DOHH2 (cell line): Measurements from ENCODE around the gene ZNF385D.

Experiments
- H3F3A ChIP-seq: fragments of 200-600 bp; sonication (generic), shearing (Covaris generic); 2 replicates; pipeline ENCODE4 v1.6.0; 2016; ENCODE audit warnings: antibody characterized with exemption, mild to moderate bottlenecking; ENCODE audit not compliant: control insufficient read depth, insufficient read depth
- H3K27ac ChIP-seq: fragments of 200-600 bp; sonication (generic); 2 replicates; pipeline ENCODE4 v1.5.1; 2014; ENCODE audit warnings: low read depth, mild to moderate bottlenecking, low read length, moderate library complexity
- H3K27me3 ChIP-seq: fragments of 200-600 bp; sonication (generic); 2 replicates; pipeline ENCODE4 v1.6.1; 2014; ENCODE audit warnings: mild to moderate bottlenecking, low read length, mixed read lengths; ENCODE audit not compliant: control insufficient read depth
- H3K36me3 ChIP-seq: fragments of 200-600 bp; sonication (generic); 2 replicates; pipeline ENCODE4 v1.6.1; 2014; ENCODE audit warnings: mild to moderate bottlenecking, low read length, moderate library complexity, mixed read lengths; ENCODE audit not compliant: control insufficient read depth
- H3K4me1 ChIP-seq: fragments of 200-600 bp; sonication (generic); 2 replicates; pipeline ENCODE4 v1.6.1; 2014; ENCODE audit warnings: mild to moderate bottlenecking, low read length, mixed read lengths; ENCODE audit not compliant: control insufficient read depth
- H3K4me2 ChIP-seq: fragments of 200-600 bp; sonication (generic); 2 replicates; pipeline ENCODE4 v1.6.0; 2014; ENCODE audit warnings: mild to moderate bottlenecking, low read length, moderate library complexity
- H3K4me3 ChIP-seq: fragments of 200-600 bp; sonication (generic); 2 replicates; pipeline ENCODE4 v1.5.1; 2014; ENCODE audit warnings: mild to moderate bottlenecking, low read length, mixed read lengths
- H3K79me2 ChIP-seq: fragments of 200-600 bp; sonication (generic); 2 replicates; pipeline ENCODE4 v1.6.1; 2014; ENCODE audit warnings: mild to moderate bottlenecking, low read length, mixed read lengths; ENCODE audit not compliant: control insufficient read depth
- H3K9me2 ChIP-seq: fragments of 200-600 bp; sonication (generic); replicated peaks from 2 replicates; pipeline ENCODE4 v1.6.1; 2014; ENCODE audit warnings: mild to moderate bottlenecking, low read length, mixed read lengths; ENCODE audit not compliant: control insufficient read depth
- H3K9me3 ChIP-seq: fragments of 200-600 bp; sonication (generic); 2 replicates; pipeline ENCODE4 v1.6.1; 2014; ENCODE audit warnings: antibody characterized with exemption, low read length, mixed read lengths; ENCODE audit not compliant: control insufficient read depth, insufficient read depth
- H4K20me1 ChIP-seq: fragments of 200-600 bp; sonication (generic); 2 replicates; pipeline ENCODE4 v1.6.0; 2014; ENCODE audit warnings: low read depth, mild to moderate bottlenecking, antibody characterized with exemption, low read length, moderate library complexity; ENCODE audit not compliant: control insufficient read depth, insufficient read depth
- CTCF ChIP-seq: fragments of 200-600 bp; sonication (generic); IDR thresholded peaks from one replicate; pipeline ENCODE4 v1.5.1; 2014; ENCODE audit warnings: antibody characterized with exemption, mild to moderate bottlenecking, low read depth, low read length; ENCODE audit not compliant: poor library complexity, severe bottlenecking
- EZH2phosphoT487 ChIP-seq: fragments of 200-600 bp; sonication (generic); IDR thresholded peaks from 2 replicates; pipeline ENCODE4 v1.6.1; 2017; ENCODE audit warnings: borderline replicate concordance, mild to moderate bottlenecking, antibody characterized with exemption, low read length, moderate library complexity, mixed read lengths

The ZNF385D gene

GRCh38 chr3:21534462-21534861 lies 216.5 kb downstream of the ZNF385D start:
- Histone ChIP-seq H3K27ac (no peak overlapping the region), H3K4me3 (no peak overlapping the region), H3K27me3 (no peaks in the 10 kb centered on the region), H3K36me3 (no peaks in the 10 kb centered on the region), H4K20me1 (no peaks in the 10 kb centered on the region), H3K9me2 (no peaks in the 10 kb centered on the region), H3F3A (no peaks in the 10 kb centered on the region), H3K4me1 (no peaks in the 10 kb centered on the region), H3K9me3 (no peaks in the 10 kb centered on the region), H3K79me2 (no peaks in the 10 kb centered on the region), H3K4me2 (no peak overlapping the region)
- TF ChIP-seq EZH2phosphoT487 (no peak), CTCF (no peak)

GRCh38 chr3:21533002-21533401 lies 218.0 kb downstream of the ZNF385D start:
- H3K27ac ChIP-seq: no peak overlapping the region
- no peaks in the 10 kb centered on the region for H3K4me1 ChIP-seq
- TF ChIP-seq CTCF (no peak), EZH2phosphoT487 (no peak)

GRCh38 chr3:21531909-21532308 lies 219.1 kb downstream of the ZNF385D start:
- Histone ChIP-seq H3K4me1 (no peaks in the 10 kb centered on the region), H3K9me2 (no peaks in the 10 kb centered on the region), H3K79me2 (no peaks in the 10 kb centered on the region), H3K27me3 (no peaks in the 10 kb centered on the region), H3K36me3 (no peaks in the 10 kb centered on the region), H3F3A (no peaks in the 10 kb centered on the region), H3K4me2 (no peak overlapping the region), H3K9me3 (no peaks in the 10 kb centered on the region), H3K4me3 (no peak overlapping the region), H3K27ac (no peak overlapping the region), H4K20me1 (no peaks in the 10 kb centered on the region)
- TF ChIP-seq CTCF: no peak
- no peak for TF ChIP-seq EZH2phosphoT487

More at GRCh38 chr3:21533002-21533401, 218.0 kb downstream of the ZNF385D start:
- no peaks in the 10 kb centered on the region for H3K79me2 ChIP-seq
- no peak overlapping the region for H3K4me3 ChIP-seq
- no peaks in the 10 kb centered on the region for H4K20me1 ChIP-seq
- H3K9me2 ChIP-seq: no peaks in the 10 kb centered on the region
- no peaks in the 10 kb centered on the region for H3F3A ChIP-seq
- no peak overlapping the region for H3K4me2 ChIP-seq
- H3K27me3 ChIP-seq: no peaks in the 10 kb centered on the region
- no peaks in the 10 kb centered on the region for H3K9me3 ChIP-seq
- no peaks in the 10 kb centered on the region for H3K36me3 ChIP-seq
